ENCODE measurements around the gene SLC6A18.

Gene SLC6A18

GRCh38 chr5:1212271-1212670 is 12.9 kb upstream of the SLC6A18 start:
- H3K4me3 ChIP-seq (ENCODE audit: low read depth, low read length): no peak overlapping the region
- no peak for DNase-seq (ENCODE audit: low read depth)
- no peak for TF ChIP-seq CTCF (conservative IDR thresholded peaks at IDR 0.05; ENCODE audit: low read depth, low read length)

GRCh38 chr5:1212881-1213280 is 12.3 kb upstream of the SLC6A18 start:
- no peak for TF ChIP-seq CTCF (conservative IDR thresholded peaks at IDR 0.05; ENCODE audit: low read depth, low read length)
- no peak for DNase-seq (ENCODE audit: low read depth)
- no peak overlapping the region for H3K4me3 ChIP-seq (ENCODE audit: low read depth, low read length)

- H3K4me3 ChIP-seq (ENCODE audit: low read depth, low read length): no peak overlapping the region
- no peak for DNase-seq (ENCODE audit: low read depth)
- TF ChIP-seq CTCF (conservative IDR thresholded peaks at IDR 0.05; ENCODE audit: low read depth, low read length): no peak
Measured at GRCh38 chr5:1213508-1214162, 11.5 kb upstream of the SLC6A18 start.

- DNase-seq (ENCODE audit: low read depth): no peak
- no peak overlapping the region for H3K4me3 ChIP-seq (ENCODE audit: low read depth, low read length)
- TF ChIP-seq CTCF (conservative IDR thresholded peaks at IDR 0.05; ENCODE audit: low read depth, low read length): no peak
Measured at GRCh38 chr5:1214163-1214935, 10.8 kb upstream of the SLC6A18 start.

GRCh38 chr5:1214936-1215220 is 10.3 kb upstream of the SLC6A18 start:
- H3K4me3 ChIP-seq (ENCODE audit: low read depth, low read length): no peak overlapping the region
- TF ChIP-seq CTCF (conservative IDR thresholded peaks at IDR 0.05; ENCODE audit: low read depth, low read length): no peak
- no peak for DNase-seq (ENCODE audit: low read depth)

GRCh38 chr5:1215320-1216096 is 9.7 kb upstream of the SLC6A18 start:
- no peak for TF ChIP-seq CTCF (conservative IDR thresholded peaks at IDR 0.05; ENCODE audit: low read depth, low read length)
- DNase-seq (ENCODE audit: low read depth): no peak
- no peak overlapping the region for H3K4me3 ChIP-seq (ENCODE audit: low read depth, low read length)

Measured in choroid plexus epithelial cell (primary cell).